ENCODE measurements around the gene ASAP2.

Gene ASAP2

GRCh38 chr2:9296559-9296958 lies 89.9 kb downstream of the ASAP2 start:
- no peak for DNase-seq (ENCODE audit: low read depth, low spot score)

- DNase-seq (ENCODE audit: low read depth, low spot score): no peak
Measured at GRCh38 chr2:9297156-9297555, 90.5 kb downstream of the ASAP2 start.

GRCh38 chr2:9297807-9298206 lies 91.2 kb downstream of the ASAP2 start:
- no peak for DNase-seq (ENCODE audit: low read depth, low spot score)

- no peak for DNase-seq (ENCODE audit: low read depth, low spot score)
Measured at GRCh38 chr2:9298583-9298982, 92.0 kb downstream of the ASAP2 start.

GRCh38 chr2:9299161-9300100 lies 92.8 kb downstream of the ASAP2 start:
- DNase-seq (ENCODE audit: low read depth, low spot score): no peak

GRCh38 chr2:9300214-9300613 lies 93.6 kb downstream of the ASAP2 start:
- DNase-seq (ENCODE audit: low read depth, low spot score): no peak

GRCh38 chr2:9300829-9301453 lies 94.3 kb downstream of the ASAP2 start:
- DNase-seq (ENCODE audit: low read depth, low spot score): no peak

- DNase-seq (ENCODE audit: low read depth, low spot score): no peak
Measured at GRCh38 chr2:9302755-9303154, 96.1 kb downstream of the ASAP2 start.

GRCh38 chr2:9303528-9304225 lies 97.1 kb downstream of the ASAP2 start:
- DNase-seq (ENCODE audit: low read depth, low spot score): no peak

- DNase-seq (ENCODE audit: low read depth, low spot score): no peak
Measured at GRCh38 chr2:9306911-9307310, 100.3 kb downstream of the ASAP2 start.

- DNase-seq (ENCODE audit: low read depth, low spot score): no peak
Measured at GRCh38 chr2:9307535-9307934, 100.9 kb downstream of the ASAP2 start.

- DNase-seq (ENCODE audit: low read depth, low spot score): no peak
Measured at GRCh38 chr2:9308186-9308955, 101.8 kb downstream of the ASAP2 start.

GRCh38 chr2:9309147-9309546 lies 102.5 kb downstream of the ASAP2 start:
- no peak for DNase-seq (ENCODE audit: low read depth, low spot score)

GRCh38 chr2:9310377-9310776 lies 103.8 kb downstream of the ASAP2 start:
- DNase-seq (ENCODE audit: low read depth, low spot score): no peak

- no peak for DNase-seq (ENCODE audit: low read depth, low spot score)
Measured at GRCh38 chr2:9310798-9311197, 104.2 kb downstream of the ASAP2 start.

GRCh38 chr2:9311488-9311887 lies 104.9 kb downstream of the ASAP2 start:
- no peak for DNase-seq (ENCODE audit: low read depth, low spot score)

- no peak for DNase-seq (ENCODE audit: low read depth, low spot score)
Measured at GRCh38 chr2:9312591-9312990, 106.0 kb downstream of the ASAP2 start.

- DNase-seq (ENCODE audit: low read depth, low spot score): no peak
Measured at GRCh38 chr2:9313443-9313842, 106.8 kb downstream of the ASAP2 start.

- no peak for DNase-seq (ENCODE audit: low read depth, low spot score)
Measured at GRCh38 chr2:9315280-9315847, 108.8 kb downstream of the ASAP2 start.

GRCh38 chr2:9317559-9317958 lies 110.9 kb downstream of the ASAP2 start:
- DNase-seq (ENCODE audit: low read depth, low spot score): no peak
